T-helper 17 cell (primary cell): ENCODE data around the gene P2RX6. TPM values are rescaled to one million over a fixed set of nuclear protein-coding genes. Genes with fewer than 3 reads are reported as not detected.
"Not testable (repeated sequence)": the region's sequence is repeated elsewhere in the genome, so short reads cannot be mapped to it uniquely, and the experiment has no call there.

Source experiments
- ATAC-seq: fragments of 150-1000 bp; cut with Tn5 transposase; 2 replicates; pipeline ENCODE4 v1.10.0; 2021; ENCODE audit warnings: mild to moderate bottlenecking, moderate library complexity
- DNase-seq, 3 donors: peaks; one replicate each; pipeline versions ENCODE4 v3.0.0 to v3.0.0-alpha.2; 2020 to 2021
- H3K9me3 ChIP-seq: one replicate; pipeline ENCODE4 v1.7.0; 2013; ENCODE audit warnings: low read length, mild to moderate bottlenecking; ENCODE audit not compliant: control insufficient read depth, poor library complexity, severe bottlenecking
- H3K27ac Mint-ChIP-seq: one replicate; pipeline ENCODE4 v1.8.0; 2022; ENCODE audit warnings: mild to moderate bottlenecking, moderate library complexity, mixed read lengths
- H3K27me3 Mint-ChIP-seq: one replicate; pipeline ENCODE4 v1.8.0; 2022; ENCODE audit warnings: mixed read lengths
- H3K36me3 Mint-ChIP-seq: one replicate; pipeline ENCODE4 v1.8.0; 2022; ENCODE audit warnings: low read depth, mixed read lengths
- H3K4me1 Mint-ChIP-seq: one replicate; pipeline ENCODE4 v1.8.0; 2022; ENCODE audit warnings: mild to moderate bottlenecking, mixed read lengths
- H3K4me3 Mint-ChIP-seq: one replicate; pipeline ENCODE4 v1.8.0; 2022; ENCODE audit warnings: mild to moderate bottlenecking, moderate library complexity, mixed read lengths
- total RNA-seq, 4 donors: library from RNA in 2 of 4; stranded (reverse) in 2 of 4; gene quantifications; one replicate each; pipeline ENCODE4 v1.2.3 and lab custom pipeline; 2022 to 2026

Gene P2RX6
- total RNA-seq, 2 donors from 2014 or later = 0.39 to 1.0 TPM

GRCh38 chr22:21045585-21046294, 30.8 kb downstream of the P2RX6 start, which contains the start of gene LRRC74B:
Gene LRRC74B (plus strand): TSS chr22:21045946. CDS start chr22:21045987, 41 bp downstream.
- DNase-seq (peak; percentile 22 to 66 (median 23)), ATAC-seq (peak; percentile 98)
- H3K4me1 Mint-ChIP-seq = peaks cover 18% of the 10 kb centered on the region
- no peaks in the 10 kb centered on the region for H3K9me3 ChIP-seq
- H3K27me3 Mint-ChIP-seq = peaks cover 9% of the 10 kb centered on the region
- peak within 1 kb of the TSS; percentile 76 for H3K4me3 Mint-ChIP-seq
- H3K27ac Mint-ChIP-seq = peak within 1 kb of the TSS; percentile 97
- H3K36me3 Mint-ChIP-seq = no peaks in the 10 kb centered on the region

DNA sequence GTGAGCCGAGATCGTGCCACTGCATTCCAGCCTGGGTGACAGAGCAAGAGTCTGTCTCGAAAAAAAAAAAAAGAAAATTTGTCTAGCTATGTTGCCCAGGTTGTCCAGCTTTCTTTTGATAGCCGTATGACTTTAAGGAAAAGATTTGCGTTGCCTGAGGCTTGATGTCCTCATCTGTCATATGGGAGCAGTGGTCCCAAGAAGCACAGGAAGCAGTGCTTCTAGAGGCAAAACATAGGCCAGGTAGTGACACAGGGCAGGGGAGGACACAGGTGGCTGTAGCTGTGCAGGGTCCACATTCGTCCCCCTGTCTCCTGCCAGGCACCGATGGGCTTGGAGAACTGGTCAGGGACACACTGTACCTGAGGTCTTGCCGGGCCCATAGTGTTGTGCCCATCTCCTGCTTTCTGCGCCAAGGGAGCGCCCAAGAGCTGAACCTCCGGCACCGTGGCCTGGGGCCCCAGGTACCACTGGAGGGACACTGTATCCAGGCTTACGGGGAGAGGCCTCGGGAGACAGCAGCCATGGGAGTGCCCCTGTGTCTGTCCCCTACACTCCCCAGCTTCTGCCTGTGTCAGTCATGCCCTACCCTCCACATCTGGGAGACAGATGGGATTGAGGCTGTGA, 32.2 kb downstream of the P2RX6 start:
- DNase-seq (no peak), ATAC-seq (no peak)
- Mint-ChIP-seq H3K4me1 (peaks cover 27% of the 10 kb centered on the region), H3K27me3 (peaks cover 13% of the 10 kb centered on the region), H3K4me3 (no peak overlapping the region), H3K36me3 (no peaks in the 10 kb centered on the region), H3K27ac (no peak overlapping the region)
- H3K9me3 ChIP-seq = no peaks in the 10 kb centered on the region

DNA sequence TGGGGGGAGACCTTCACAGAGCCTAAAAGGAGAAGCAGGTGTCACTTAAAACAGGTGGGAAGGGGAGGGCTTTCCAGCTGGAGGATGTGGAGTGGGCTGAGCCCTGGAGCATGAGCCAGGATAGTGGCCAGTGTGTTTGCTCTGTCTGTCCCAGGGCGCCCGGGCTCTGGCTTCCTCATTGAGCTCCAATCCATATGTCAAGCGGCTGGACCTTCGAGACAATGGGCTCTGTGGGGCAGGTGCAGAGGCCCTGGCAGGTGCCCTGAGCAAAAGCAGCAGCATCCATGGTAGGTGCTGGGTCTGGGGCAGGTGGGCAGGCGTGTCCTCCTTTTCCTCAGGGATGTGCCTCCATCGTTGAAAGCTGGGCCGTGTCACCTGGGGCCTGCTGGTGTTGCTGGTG, 32.8 kb downstream of the P2RX6 start:
- Mint-ChIP-seq H3K4me3 (no peak overlapping the region), H3K4me1 (peaks cover 27% of the 10 kb centered on the region), H3K27ac (no peak overlapping the region), H3K36me3 (no peaks in the 10 kb centered on the region), H3K27me3 (peaks cover 12% of the 10 kb centered on the region)
- no peak for DNase-seq
- ATAC-seq = no peak
- no peaks in the 10 kb centered on the region for H3K9me3 ChIP-seq

DNA sequence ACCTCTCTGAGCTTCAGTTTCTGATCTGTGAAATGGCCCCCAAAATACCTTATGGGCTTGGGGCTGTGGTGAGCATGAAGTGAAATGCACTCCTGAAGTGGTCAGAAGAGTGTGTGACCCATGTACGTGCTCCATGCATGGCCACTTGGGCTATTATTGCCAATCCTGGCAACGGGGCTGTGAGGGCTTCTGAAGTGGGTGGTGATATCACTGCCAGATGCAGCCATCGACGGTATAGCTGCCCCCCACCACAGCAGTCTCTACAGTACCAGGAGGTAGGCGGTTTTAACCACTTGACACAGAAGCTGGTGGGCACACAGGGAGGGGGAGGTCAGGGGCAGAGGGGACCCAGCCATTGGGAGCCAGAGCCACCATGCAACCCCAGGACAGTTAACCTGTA, 33.5 kb downstream of the P2RX6 start:
- not testable (repeated sequence) for H3K4me3 Mint-ChIP-seq, ATAC-seq
- H3K27ac Mint-ChIP-seq = peak overlapping the region; percentile 51

DNA sequence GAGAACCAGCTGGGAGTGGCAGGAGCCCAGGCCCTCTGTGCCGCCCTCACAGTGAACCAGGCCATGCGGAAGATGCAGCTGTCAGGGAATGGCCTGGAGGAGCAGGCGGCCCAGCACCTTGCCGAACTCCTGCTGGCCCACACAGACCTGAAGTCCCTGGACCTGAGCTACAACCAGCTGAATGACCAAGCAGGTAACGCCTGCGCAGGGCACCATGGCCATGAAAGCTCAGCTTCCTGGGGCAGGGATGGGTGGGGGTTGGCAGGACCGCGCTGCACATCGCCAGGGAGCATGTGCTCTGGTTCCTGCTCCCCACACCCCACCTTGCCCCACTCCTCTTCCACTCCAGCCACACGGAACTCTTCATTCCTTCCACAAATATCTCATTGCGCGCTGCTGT, 34.0 kb downstream of the P2RX6 start:
- not testable (repeated sequence) for H3K9me3 ChIP-seq, H3K36me3 Mint-ChIP-seq, DNase-seq, H3K4me3 Mint-ChIP-seq, ATAC-seq
- Mint-ChIP-seq H3K27me3 (peaks cover 13% of the 10 kb centered on the region), H3K4me1 (peaks cover 23% of the 10 kb centered on the region), H3K27ac (peak overlapping the region; percentile 51)

More for the DNA sequence above, 33.5 kb downstream of the P2RX6 start:
- H3K4me1 Mint-ChIP-seq = peaks cover 25% of the 10 kb centered on the region
- not testable (repeated sequence) for DNase-seq, H3K9me3 ChIP-seq, H3K36me3 Mint-ChIP-seq, H3K27me3 Mint-ChIP-seq

GRCh38 chr22:21051145-21051830, 36.3 kb downstream of the P2RX6 start:
- no peak for DNase-seq
- H3K9me3 ChIP-seq = no peaks in the 10 kb centered on the region
- Mint-ChIP-seq H3K27ac (peak overlapping the region; percentile 74), H3K4me3 (no peak overlapping the region), H3K27me3 (peaks cover 14% of the 10 kb centered on the region), H3K36me3 (no peaks in the 10 kb centered on the region), H3K4me1 (peaks cover 19% of the 10 kb centered on the region)
- no peak for ATAC-seq

DNA sequence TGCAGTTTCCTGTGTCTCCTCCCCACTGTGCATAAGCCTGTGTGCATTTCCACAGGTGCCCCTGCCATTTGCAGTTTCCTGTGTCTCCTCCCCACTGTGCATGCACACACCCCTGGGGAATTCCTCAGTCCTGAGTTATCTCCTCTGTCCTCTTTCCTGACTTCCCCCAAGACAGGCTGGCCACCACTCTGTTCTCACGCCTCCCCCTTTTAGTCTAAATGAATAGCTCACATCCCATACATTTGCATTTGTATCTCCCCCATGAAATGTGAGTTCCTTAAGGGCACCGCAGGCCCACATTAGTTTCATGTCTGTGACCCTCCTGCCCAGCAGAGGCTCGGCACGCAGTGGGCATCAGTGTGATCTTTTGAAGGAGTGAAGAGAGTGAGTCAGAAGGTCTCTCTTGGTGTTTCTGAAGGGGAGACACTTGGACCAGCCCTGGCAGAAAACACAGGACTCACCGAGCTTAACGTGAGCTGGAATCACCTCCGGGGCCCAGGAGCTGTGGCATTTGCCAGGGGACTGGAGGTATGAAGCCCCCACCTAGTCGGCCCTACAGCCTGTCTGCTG, 37.0 kb downstream of the P2RX6 start:
- Mint-ChIP-seq H3K4me3 (no peak overlapping the region), H3K4me1 (peaks cover 23% of the 10 kb centered on the region), H3K27ac (peak overlapping the region; percentile 74), H3K27me3 (peaks cover 21% of the 10 kb centered on the region), H3K36me3 (no peaks in the 10 kb centered on the region)
- DNase-seq = no peak
- H3K9me3 ChIP-seq = no peaks in the 10 kb centered on the region
- no peak for ATAC-seq

- no peak for DNase-seq
- no peak for ATAC-seq
- H3K27me3 Mint-ChIP-seq = peaks cover 22% of the 10 kb centered on the region
- H3K27ac Mint-ChIP-seq = peak overlapping the region; percentile 79
- H3K4me1 Mint-ChIP-seq = peaks cover 24% of the 10 kb centered on the region
- no peaks in the 10 kb centered on the region for H3K9me3 ChIP-seq
- H3K4me3 Mint-ChIP-seq = peak overlapping the region; percentile 19
- no peaks in the 10 kb centered on the region for H3K36me3 Mint-ChIP-seq
Observed at GRCh38 chr22:21052715-21053459, 37.9 kb downstream of the P2RX6 start.

DNA sequence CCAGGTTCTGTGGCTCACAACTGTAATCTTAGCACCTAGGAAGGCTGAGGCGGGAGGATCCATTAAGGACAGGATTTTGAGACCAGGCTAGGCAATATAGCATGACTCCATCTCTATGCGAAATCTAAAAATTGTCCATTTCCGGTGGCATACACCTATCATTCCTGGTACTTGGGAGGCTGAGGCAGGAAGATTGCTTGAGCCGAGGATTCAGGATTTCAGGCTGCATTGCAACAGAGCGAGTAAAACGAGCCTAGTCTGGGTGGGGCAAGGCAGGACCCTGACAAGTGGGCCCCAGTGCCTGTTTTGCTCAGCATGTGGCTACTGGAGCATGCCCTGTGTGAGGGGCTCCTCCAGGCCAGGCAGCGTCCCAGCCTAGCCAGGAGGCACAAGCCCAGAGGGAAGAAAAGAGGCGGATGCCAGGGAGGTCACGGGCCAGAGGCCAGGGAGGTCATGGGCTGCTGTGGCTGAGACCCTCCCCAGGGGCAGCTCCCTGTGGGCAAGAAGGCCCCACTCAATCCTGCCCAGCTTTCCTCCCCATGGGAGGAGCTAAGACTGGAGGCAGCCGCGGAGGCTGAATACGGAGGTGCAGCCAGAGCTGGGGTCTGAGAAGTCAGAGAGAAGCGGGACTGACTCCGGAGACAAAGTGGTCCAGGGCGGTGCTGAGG, 39.2 kb downstream of the P2RX6 start:
- no peak overlapping the region for H3K4me3 Mint-ChIP-seq
- DNase-seq (no peak), ATAC-seq (no peak)
- H3K36me3 Mint-ChIP-seq = no peaks in the 10 kb centered on the region
- peaks cover 22% of the 10 kb centered on the region for H3K27me3 Mint-ChIP-seq
- H3K27ac Mint-ChIP-seq = no peak overlapping the region
- H3K4me1 Mint-ChIP-seq = peaks cover 24% of the 10 kb centered on the region
- H3K9me3 ChIP-seq = no peaks in the 10 kb centered on the region

DNA sequence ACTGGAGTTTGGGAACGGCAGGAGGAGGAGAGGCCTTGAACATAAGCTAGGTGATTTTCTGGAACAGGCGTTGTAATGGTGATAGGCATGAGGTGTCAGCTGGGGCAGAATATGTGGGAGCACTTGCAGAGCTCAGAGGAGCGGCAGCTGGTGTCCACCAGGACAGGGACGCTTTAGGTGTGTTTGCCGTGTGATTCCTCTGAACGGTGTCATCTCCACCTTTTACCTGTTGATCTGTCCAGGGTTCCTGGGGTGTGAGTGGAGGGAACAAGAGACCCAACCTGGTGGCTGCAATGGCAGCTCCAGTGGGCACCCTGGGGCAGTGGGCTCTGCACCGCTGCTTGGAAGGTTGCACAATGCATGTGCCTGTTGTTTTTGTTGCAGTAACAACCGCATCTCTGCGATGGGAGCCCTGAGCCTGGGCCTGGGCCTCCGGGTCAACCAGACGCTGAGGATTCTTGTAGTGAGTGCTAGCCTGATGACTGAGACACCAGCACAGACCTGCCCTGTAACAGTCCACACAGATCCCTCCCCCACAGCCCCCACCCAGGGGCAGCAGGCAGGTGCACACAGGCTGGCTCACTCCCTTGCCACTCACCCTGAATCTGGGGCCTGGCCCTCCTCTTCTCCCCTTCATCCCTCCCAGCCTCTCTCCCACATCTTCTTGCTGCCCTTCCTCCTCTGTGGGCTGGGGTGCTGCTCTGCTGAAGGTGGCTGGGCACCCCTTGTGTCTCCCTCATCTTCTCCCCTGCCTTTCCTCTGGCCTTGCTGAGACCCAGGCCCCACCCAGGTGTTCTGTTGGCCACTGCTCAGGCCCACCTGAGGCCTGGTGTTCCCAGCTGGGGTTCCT, 40.0 kb downstream of the P2RX6 start:
- no peak overlapping the region for H3K4me3 Mint-ChIP-seq
- H3K27me3 Mint-ChIP-seq = peaks cover 22% of the 10 kb centered on the region
- peak overlapping the region; percentile 21 for H3K27ac Mint-ChIP-seq
- ATAC-seq = no peak
- no peaks in the 10 kb centered on the region for H3K9me3 ChIP-seq
- H3K36me3 Mint-ChIP-seq = no peaks in the 10 kb centered on the region
- DNase-seq = no peak
- peaks cover 24% of the 10 kb centered on the region for H3K4me1 Mint-ChIP-seq

DNA sequence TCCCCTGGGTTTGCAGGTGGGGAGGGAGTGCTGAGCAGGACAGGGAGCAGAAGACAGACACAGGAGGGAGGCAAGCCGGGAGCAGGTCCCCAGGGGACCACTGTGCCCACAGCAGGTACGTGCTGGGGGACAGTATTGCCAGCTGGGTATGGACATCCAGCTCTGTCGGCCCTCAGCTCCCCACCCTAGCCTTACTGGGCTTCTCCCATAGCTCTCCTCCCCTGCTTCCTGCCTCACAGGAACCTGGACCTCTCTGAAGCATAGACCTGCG, 40.5 kb downstream of the P2RX6 start:
- no peaks in the 10 kb centered on the region for H3K36me3 Mint-ChIP-seq
- no peak for ATAC-seq
- H3K4me3 Mint-ChIP-seq = peak overlapping the region; percentile 75

GRCh38 chr22:21055880-21056319, 40.9 kb downstream of the P2RX6 start:
- H3K9me3 ChIP-seq = no peaks in the 10 kb centered on the region
- peak overlapping the region; percentile 75 for H3K4me3 Mint-ChIP-seq
- H3K27me3 Mint-ChIP-seq = peaks cover 22% of the 10 kb centered on the region
- H3K4me1 Mint-ChIP-seq = peaks cover 24% of the 10 kb centered on the region
- DNase-seq (no peak), ATAC-seq (peak; percentile 28)
- no peaks in the 10 kb centered on the region for H3K36me3 Mint-ChIP-seq
- peak overlapping the region; percentile 21 for H3K27ac Mint-ChIP-seq

More for the DNA sequence above, 40.5 kb downstream of the P2RX6 start:
- Mint-ChIP-seq H3K4me1 (peaks cover 24% of the 10 kb centered on the region), H3K27me3 (peaks cover 22% of the 10 kb centered on the region), H3K27ac (peak overlapping the region; percentile 21)
- no peaks in the 10 kb centered on the region for H3K9me3 ChIP-seq
- no peak for DNase-seq
